Duodenal mucosa (tissue), 2 donors: ENCODE data around the gene BUB1.

Source experiments
- H3K27ac ChIP-seq: one replicate; pipeline ENCODE4 v1.7.0; 2013; ENCODE audit warnings: low read depth, low read length
- H3K27me3 ChIP-seq, 2 donors: one replicate each; pipeline ENCODE4 v1.7.0; 2013; ENCODE audit warnings: low read length in 2 of 2, control low read depth in 1 of 2; ENCODE audit not compliant: insufficient read depth in 2 of 2, control insufficient read depth in 1 of 2
- H3K36me3 ChIP-seq, 2 donors: one replicate each; pipeline ENCODE4 v1.7.0; 2013; ENCODE audit warnings: low read length in 2 of 2, control low read depth in 1 of 2; ENCODE audit not compliant: insufficient read depth in 2 of 2, control insufficient read depth in 1 of 2
- H3K4me1 ChIP-seq, 2 donors: one replicate each; pipeline ENCODE4 v1.7.0; 2013; ENCODE audit warnings: low read length in 2 of 2, control low read depth in 1 of 2; ENCODE audit not compliant: insufficient read depth in 2 of 2, control insufficient read depth in 1 of 2
- H3K4me3 ChIP-seq, 2 donors: one replicate each; pipeline ENCODE4 v1.7.0; 2013; ENCODE audit warnings: low read length in 2 of 2, low read depth in 1 of 2
- H3K9ac ChIP-seq, 2 donors: one replicate each; pipeline ENCODE4 v1.7.0; 2013; ENCODE audit warnings: low read length in 2 of 2, low read depth in 1 of 2
- H3K9me3 ChIP-seq, 2 donors: one replicate each; pipeline ENCODE4 v1.7.0; 2013; ENCODE audit warnings: low read length in 2 of 2, control low read depth in 1 of 2; ENCODE audit not compliant: control insufficient read depth in 1 of 2

Gene BUB1

GRCh38 chr2:110659248-110659647 lies 18.6 kb downstream of the BUB1 start:
- Histone ChIP-seq H3K9ac (no peak overlapping the region), H3K4me1 (peaks cover 0 to 13% of the 10 kb centered on the region in 2 donors), H3K4me3 (no peak overlapping the region), H3K27ac (no peak overlapping the region), H3K36me3 (peaks cover 6 to 16% of the 10 kb centered on the region in 2 donors), H3K27me3 (no peaks in the 10 kb centered on the region), H3K9me3 (no peaks in the 10 kb centered on the region)

- H3K9me3 ChIP-seq = no peaks in the 10 kb centered on the region
- H3K4me1 ChIP-seq = peaks cover 0 to 13% of the 10 kb centered on the region in 2 donors
- H3K27ac ChIP-seq = no peak overlapping the region
- H3K27me3 ChIP-seq = no peaks in the 10 kb centered on the region
- peak overlapping the region in 1 of 2 donors; percentile 34 for H3K4me3 ChIP-seq
- H3K36me3 ChIP-seq = peaks cover 6 to 16% of the 10 kb centered on the region in 2 donors
- H3K9ac ChIP-seq = no peak overlapping the region
Measured at GRCh38 chr2:110657724-110658305, 20.0 kb downstream of the BUB1 start.

- peaks cover 0 to 13% of the 10 kb centered on the region in 2 donors for H3K4me1 ChIP-seq
- no peaks in the 10 kb centered on the region for H3K9me3 ChIP-seq
- H3K27me3 ChIP-seq = no peaks in the 10 kb centered on the region
- H3K36me3 ChIP-seq = peaks cover 3 to 10% of the 10 kb centered on the region in 2 donors
- H3K4me3 ChIP-seq = no peak overlapping the region
- no peak overlapping the region for H3K27ac ChIP-seq
- no peak overlapping the region for H3K9ac ChIP-seq
Measured at GRCh38 chr2:110655701-110656100, 22.2 kb downstream of the BUB1 start.

- Histone ChIP-seq H3K4me3 (no peak overlapping the region), H3K9me3 (no peaks in the 10 kb centered on the region), H3K27ac (no peak overlapping the region), H3K36me3 (peaks cover 0 to 13% of the 10 kb centered on the region in 2 donors), H3K9ac (no peak overlapping the region), H3K4me1 (peaks cover 0 to 13% of the 10 kb centered on the region in 2 donors), H3K27me3 (no peaks in the 10 kb centered on the region)
Measured at GRCh38 chr2:110653861-110654260, 24.0 kb downstream of the BUB1 start.

- Histone ChIP-seq H3K27me3 (no peaks in the 10 kb centered on the region), H3K9ac (no peak overlapping the region), H3K36me3 (peaks cover 0 to 13% of the 10 kb centered on the region in 2 donors), H3K4me1 (no peaks in the 10 kb centered on the region), H3K27ac (no peak overlapping the region), H3K9me3 (no peaks in the 10 kb centered on the region), H3K4me3 (no peak overlapping the region)
Measured at GRCh38 chr2:110650346-110650745, 27.5 kb downstream of the BUB1 start.

GRCh38 chr2:110647777-110648176 lies 30.1 kb downstream of the BUB1 start:
- no peaks in the 10 kb centered on the region for H3K9me3 ChIP-seq
- H3K4me3 ChIP-seq = no peak overlapping the region

GRCh38 chr2:110645616-110646015 lies 32.2 kb downstream of the BUB1 start:
- Histone ChIP-seq H3K27me3 (no peaks in the 10 kb centered on the region), H3K27ac (no peak overlapping the region), H3K4me1 (no peaks in the 10 kb centered on the region), H3K4me3 (no peak overlapping the region), H3K36me3 (peaks cover 6 to 7% of the 10 kb centered on the region in 2 donors), H3K9ac (no peak overlapping the region), H3K9me3 (no peaks in the 10 kb centered on the region)

More at GRCh38 chr2:110647777-110648176, 30.1 kb downstream of the BUB1 start:
- Histone ChIP-seq H3K9ac (no peak overlapping the region), H3K27ac (no peak overlapping the region), H3K36me3 (peaks cover 0 to 11% of the 10 kb centered on the region in 2 donors), H3K4me1 (no peaks in the 10 kb centered on the region), H3K27me3 (no peaks in the 10 kb centered on the region)

- Histone ChIP-seq H3K36me3 (peaks cover 4 to 6% of the 10 kb centered on the region in 2 donors), H3K27me3 (no peaks in the 10 kb centered on the region), H3K4me3 (no peak overlapping the region), H3K27ac (no peak overlapping the region), H3K9me3 (no peaks in the 10 kb centered on the region), H3K4me1 (no peaks in the 10 kb centered on the region), H3K9ac (no peak overlapping the region)
Measured at GRCh38 chr2:110644357-110644756, 33.5 kb downstream of the BUB1 start.

GRCh38 chr2:110642360-110642759 lies 35.5 kb downstream of the BUB1 start:
- Histone ChIP-seq H3K9me3 (no peaks in the 10 kb centered on the region), H3K36me3 (peaks cover 4 to 6% of the 10 kb centered on the region in 2 donors), H3K9ac (no peak overlapping the region), H3K4me1 (no peaks in the 10 kb centered on the region), H3K27ac (no peak overlapping the region), H3K4me3 (no peak overlapping the region), H3K27me3 (no peaks in the 10 kb centered on the region)

- no peak overlapping the region for H3K4me3 ChIP-seq
- H3K27ac ChIP-seq = no peak overlapping the region
- H3K9me3 ChIP-seq = no peaks in the 10 kb centered on the region
- H3K4me1 ChIP-seq = no peaks in the 10 kb centered on the region
- H3K27me3 ChIP-seq = no peaks in the 10 kb centered on the region
- H3K36me3 ChIP-seq = peaks cover 4 to 6% of the 10 kb centered on the region in 2 donors
- no peak overlapping the region for H3K9ac ChIP-seq
Measured at GRCh38 chr2:110639972-110640371, 37.9 kb downstream of the BUB1 start.
